Activated effector memory CD4-positive, alpha-beta T cell treated with Interleukin-2 at 50 U/mL for 16 hours (primary cell): ENCODE measurements around the gene CDC42SE2.

Experiments used
- DNase-seq: peaks from one replicate; pipeline ENCODE4 v3.0.0-alpha.2; 2020

The CDC42SE2 gene

GRCh38 chr5:131263648-131264450, at the start of gene CDC42SE2:
Gene CDC42SE2 (plus strand): TSS chr5:131264053. CDS start chr5:131359494, 95,441 bp downstream.
- DNase-seq = peak; percentile 83

GRCh38 chr5:131214609-131215227, 49.1 kb upstream of the CDC42SE2 start:
- DNase-seq = no peak

- DNase-seq = no peak
These were observed 46.1 kb upstream of the CDC42SE2 start for GRCh38 chr5:131217791-131218190.

- no peak for DNase-seq
These were observed 45.5 kb upstream of the CDC42SE2 start for GRCh38 chr5:131218392-131218791.

GRCh38 chr5:131220566-131220965, 43.3 kb upstream of the CDC42SE2 start:
- no peak for DNase-seq

- DNase-seq = no peak
These were observed 42.7 kb upstream of the CDC42SE2 start for GRCh38 chr5:131221008-131221703.

- no peak for DNase-seq
These were observed 42.0 kb upstream of the CDC42SE2 start for GRCh38 chr5:131221888-131222287.

GRCh38 chr5:131222731-131223130, 41.1 kb upstream of the CDC42SE2 start:
- no peak for DNase-seq

GRCh38 chr5:131223751-131224386, 40.0 kb upstream of the CDC42SE2 start:
- no peak for DNase-seq

GRCh38 chr5:131224387-131225201, 39.3 kb upstream of the CDC42SE2 start:
- no peak for DNase-seq

- no peak for DNase-seq
These were observed 38.4 kb upstream of the CDC42SE2 start for GRCh38 chr5:131225282-131225974.

GRCh38 chr5:131226899-131227298, 37.0 kb upstream of the CDC42SE2 start:
- no peak for DNase-seq

- DNase-seq = no peak
These were observed 35.2 kb upstream of the CDC42SE2 start for GRCh38 chr5:131228646-131229045.

GRCh38 chr5:131229623-131230022, 34.2 kb upstream of the CDC42SE2 start:
- DNase-seq = no peak

- no peak for DNase-seq
These were observed 33.4 kb upstream of the CDC42SE2 start for GRCh38 chr5:131230406-131230805.

- DNase-seq = no peak
These were observed 24.2 kb upstream of the CDC42SE2 start for GRCh38 chr5:131239686-131240085.

GRCh38 chr5:131242728-131243255, 21.1 kb upstream of the CDC42SE2 start:
- DNase-seq = no peak

- no peak for DNase-seq
These were observed 18.5 kb upstream of the CDC42SE2 start for GRCh38 chr5:131245312-131245711.

GRCh38 chr5:131245948-131246347, 17.9 kb upstream of the CDC42SE2 start:
- DNase-seq = no peak

GRCh38 chr5:131246504-131246903, 17.3 kb upstream of the CDC42SE2 start:
- DNase-seq = no peak

GRCh38 chr5:131250751-131251475, 12.9 kb upstream of the CDC42SE2 start:
- no peak for DNase-seq
